GM23338 (cell line): ENCODE measurements around the gene CGB1. TPM values are rescaled to one million over a fixed set of nuclear protein-coding genes. Genes with fewer than 3 reads are reported as not detected.

Experiments used
- ATAC-seq: fragments of 200-7000 bp; cut with Tn5 transposase; 3 replicates; pipeline ENCODE4 v1.9.1; 2020
- DNase-seq: peaks from one replicate; pipeline ENCODE4 v3.0.0-alpha.2; 2015; ENCODE audit warnings: low spot score
- H2AFZ ChIP-seq: fragments of 200-600 bp; sonication (generic); 2 replicates; pipeline ENCODE4 v1.8.0; 2016; ENCODE audit warnings: antibody characterized with exemption, mild to moderate bottlenecking, moderate library complexity
- H3F3A ChIP-seq: fragments of 200-600 bp; sonication (generic); replicated peaks from 2 replicates; pipeline ENCODE4 v1.8.0; 2017; ENCODE audit warnings: antibody characterized with exemption, mixed run types, low read depth
- H3K27ac ChIP-seq: fragments of 200-600 bp; sonication (generic); 2 replicates; pipeline ENCODE4 v1.6.1; 2016; ENCODE audit warnings: low read depth
- H3K27me3 ChIP-seq: fragments of 200-600 bp; sonication (generic); 2 replicates; pipeline ENCODE4 v1.8.0; 2016; ENCODE audit warnings: mild to moderate bottlenecking, mixed run types, moderate library complexity; ENCODE audit not compliant: insufficient read depth
- H3K36me3 ChIP-seq: fragments of 200-600 bp; sonication (generic); 2 replicates; pipeline ENCODE4 v1.8.0; 2016; ENCODE audit warnings: mild to moderate bottlenecking; ENCODE audit not compliant: insufficient read depth
- H3K4me1 ChIP-seq: fragments of 200-600 bp; sonication (generic); 2 replicates; pipeline ENCODE4 v1.8.0; 2016; ENCODE audit warnings: mild to moderate bottlenecking, moderate library complexity; ENCODE audit not compliant: insufficient read depth
- H3K4me2 ChIP-seq: fragments of 200-600 bp; sonication (generic); 2 replicates; pipeline ENCODE4 v1.7.1; 2017; ENCODE audit warnings: mixed run types
- H3K4me3 ChIP-seq: fragments of 200-600 bp; sonication (generic); 2 replicates; pipeline ENCODE4 v1.6.1; 2016; ENCODE audit warnings: mixed run types
- H3K79me2 ChIP-seq: fragments of 200-600 bp; sonication (generic); replicated peaks from 2 replicates; pipeline ENCODE4 v1.8.0; 2017; ENCODE audit warnings: mild to moderate bottlenecking; ENCODE audit not compliant: insufficient read depth
- H3K9me2 ChIP-seq: fragments of 200-600 bp; sonication (generic); 2 replicates; pipeline ENCODE4 v1.8.0; 2017; ENCODE audit not compliant: insufficient read depth
- H4K20me1 ChIP-seq: fragments of 200-600 bp; sonication (generic); replicated peaks from 2 replicates; pipeline ENCODE4 v1.8.0; 2017; ENCODE audit warnings: mild to moderate bottlenecking; ENCODE audit not compliant: insufficient read depth
- H3K27ac Mint-ChIP-seq: 2 replicates; pipeline ENCODE4 v1.8.0; 2020; ENCODE audit warnings: inconsistent platforms, mild to moderate bottlenecking, moderate library complexity, mixed read lengths
- H3K27me3 Mint-ChIP-seq: 3 replicates; pipeline ENCODE4 v1.8.0; 2022; ENCODE audit warnings: low read depth, mild to moderate bottlenecking, moderate library complexity, mixed read lengths, inconsistent platforms; ENCODE audit not compliant: insufficient read depth, poor library complexity
- H3K36me3 Mint-ChIP-seq: 3 replicates; pipeline ENCODE4 v1.8.0; 2021; ENCODE audit warnings: low read depth, mild to moderate bottlenecking, inconsistent platforms, moderate library complexity, mixed read lengths
- H3K4me1 Mint-ChIP-seq: 3 replicates; pipeline ENCODE4 v1.8.0; 2020; ENCODE audit warnings: mild to moderate bottlenecking, inconsistent platforms, mixed read lengths
- H3K4me3 Mint-ChIP-seq: 3 replicates; pipeline ENCODE4 v1.8.0; 2021; ENCODE audit warnings: moderate library complexity, mild to moderate bottlenecking, inconsistent platforms, mixed read lengths
- H3K9me3 Mint-ChIP-seq: 3 replicates; pipeline ENCODE4 v1.8.0; 2020; ENCODE audit warnings: moderate library complexity, mild to moderate bottlenecking, inconsistent platforms, mixed read lengths
- CREB1 ChIP-seq: fragments of 250-450 bp; sonication (Bioruptor Pico); IDR thresholded peaks from 2 replicates; pipeline ENCODE4 v1.5.0; 2020; ENCODE audit warnings: low read depth, mild to moderate bottlenecking, moderate library complexity
- ETS1 ChIP-seq: IDR thresholded peaks from 2 replicates; pipeline ENCODE4 v1.6.1; 2016; ENCODE audit warnings: antibody characterized with exemption
- EZH2phosphoT487 ChIP-seq: fragments of 200-600 bp; sonication (generic); IDR thresholded peaks from one replicate; pipeline ENCODE4 v1.8.1; 2018; ENCODE audit warnings: antibody characterized with exemption; ENCODE audit not compliant: unreplicated experiment
- STAT1 ChIP-seq: IDR thresholded peaks from one replicate; pipeline ENCODE4 v1.6.1; 2016; ENCODE audit warnings: antibody characterized with exemption; ENCODE audit not compliant: unreplicated experiment
- ZNF114 ChIP-seq: fragments of 250-450 bp; sonication (Bioruptor Pico); IDR thresholded peaks from 2 replicates; pipeline ENCODE4 v1.5.0; 2020; ENCODE audit warnings: mild to moderate bottlenecking, moderate library complexity
- ZNF331 ChIP-seq: fragments of 250-450 bp; sonication (Bioruptor Pico); IDR thresholded peaks from 2 replicates; pipeline ENCODE4 v1.5.0; 2020; ENCODE audit warnings: low read depth, mild to moderate bottlenecking, moderate library complexity
- ZNF462 ChIP-seq: fragments of 250-450 bp; sonication (Bioruptor Pico); IDR thresholded peaks from 2 replicates; pipeline ENCODE4 v1.5.0; 2020; ENCODE audit warnings: mild to moderate bottlenecking, moderate library complexity
- polyA plus RNA-seq: library from polyadenylated mRNA; unstranded; fragments of >200 nt; fragmentation: Nextera tagmentation; extraction: Ambion mirVana; gene quantifications from 2 replicates; pipeline ENCODE4 v1.2.1, GENCODE V29; 2016
- total RNA-seq: library from RNA; depleted of rRNA; stranded (reverse); fragments of >200 nt; shearing (Covaris generic); gene quantifications from 2 replicates; pipeline ENCODE4 v1.2.3, GENCODE V29; 2014

Gene CGB1
- total and polyA plus RNA-seq, 2 experiments from 2014 or later: 0.52 TPM; not detected in 1

- TF ChIP-seq ETS1: no peak
- no peak for TF ChIP-seq ZNF462 (CRISPR knock-in tag)
- no peak for TF ChIP-seq ZNF331
Measured at GRCh38 chr19:48988860-48989259, 47.8 kb downstream of the CGB1 start (continued).

GRCh38 chr19:48988286-48988685, 48.4 kb downstream of the CGB1 start:
- Mint-ChIP-seq H3K27me3 (peaks cover 5% of the 10 kb centered on the region), H3K36me3 (peaks cover 53% of the 10 kb centered on the region), H3K27ac (no peak overlapping the region), H3K9me3 (no peaks in the 10 kb centered on the region), H3K4me3 (no peak overlapping the region), H3K4me1 (peaks cover 13% of the 10 kb centered on the region; the same call in 2 of the 3 replicates)
- no peak overlapping the region for H3K27ac ChIP-seq
- H3K36me3 ChIP-seq: peaks cover 6% of the 10 kb centered on the region
- H3K27me3 ChIP-seq: no peaks in the 10 kb centered on the region
- H3K4me3 ChIP-seq: no peak overlapping the region
- no peaks in the 10 kb centered on the region for H3K9me2 ChIP-seq
- DNase-seq: no peak
- H2AFZ ChIP-seq: no peak overlapping the region
- no peak overlapping the region for H3K4me2 ChIP-seq
- peaks cover 7% of the 10 kb centered on the region; the same call in 1 of the 2 replicates for H3K4me1 ChIP-seq
- H4K20me1 ChIP-seq: peaks cover 10% of the 10 kb centered on the region
- peaks cover 15% of the 10 kb centered on the region; the same call in 1 of the 2 replicates for H3K79me2 ChIP-seq
- H3F3A ChIP-seq: 0 out of 2 replicates have a peak, but pooled peaks cover 3% of the 10 kb centered on the region
- no peak for ATAC-seq
- no peak for TF ChIP-seq ZNF462 (CRISPR knock-in tag)
- TF ChIP-seq ETS1: no peak
- no peak for TF ChIP-seq EZH2phosphoT487
- TF ChIP-seq STAT1: no peak
- TF ChIP-seq ZNF114 (CRISPR knock-in tag): no peak
- TF ChIP-seq ZNF331: no peak
- TF ChIP-seq CREB1 (CRISPR knock-in tag): no peak
